ENCODE measurements around the gene VPS26C.
A peak's percentile ranks its signal among the peaks of the same experiment; 100 is the strongest.
"Not testable (repeated sequence)": the region's sequence is repeated elsewhere in the genome, so short reads cannot be mapped to it uniquely, and the experiment has no call there.

The VPS26C gene

DNA sequence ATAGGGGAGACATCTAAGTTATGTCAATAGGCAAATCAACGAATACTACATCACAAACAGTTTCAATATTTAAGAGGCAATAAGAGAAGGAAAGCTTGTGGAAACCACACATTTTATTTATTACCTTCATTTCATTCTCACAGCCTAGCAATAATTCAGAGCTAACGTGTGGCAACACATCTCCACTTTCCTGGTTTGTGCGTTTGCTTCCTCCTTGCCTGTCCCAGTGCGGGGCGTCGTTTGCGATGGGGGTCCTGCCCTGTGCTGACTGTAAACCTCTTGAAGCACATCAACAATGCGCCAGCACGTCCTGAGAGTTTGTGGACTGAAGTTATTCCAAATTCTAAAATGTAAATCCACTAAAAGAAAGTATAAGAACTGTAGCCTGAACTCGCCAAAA is 14.4 kb upstream of the VPS26C start:
- Histone ChIP-seq H3K9me3 (ENCODE audit: control insufficient read depth in 1 of 2, low read length in 2 of 2) (no peaks in the 10 kb centered on the region), H3K36me3 (ENCODE audit: control insufficient read depth in 1 of 2, insufficient read depth in 2 of 2, low read length in 2 of 2) (no peaks in the 10 kb centered on the region), H3K9ac (ENCODE audit: low read depth in 1 of 2, low read length in 2 of 2) (no peak overlapping the region), H3K27me3 (ENCODE audit: control insufficient read depth in 1 of 2, insufficient read depth in 2 of 2, low read length in 2 of 2) (no peaks in the 10 kb centered on the region), H3K4me3 (ENCODE audit: low read depth in 1 of 2, low read length in 2 of 2) (no peak overlapping the region), H3K4me1 (ENCODE audit: control insufficient read depth in 1 of 2, insufficient read depth in 2 of 2, low read length in 2 of 2) (no peaks in the 10 kb centered on the region), H3K27ac (ENCODE audit: low read depth, low read length) (no peak overlapping the region)

DNA sequence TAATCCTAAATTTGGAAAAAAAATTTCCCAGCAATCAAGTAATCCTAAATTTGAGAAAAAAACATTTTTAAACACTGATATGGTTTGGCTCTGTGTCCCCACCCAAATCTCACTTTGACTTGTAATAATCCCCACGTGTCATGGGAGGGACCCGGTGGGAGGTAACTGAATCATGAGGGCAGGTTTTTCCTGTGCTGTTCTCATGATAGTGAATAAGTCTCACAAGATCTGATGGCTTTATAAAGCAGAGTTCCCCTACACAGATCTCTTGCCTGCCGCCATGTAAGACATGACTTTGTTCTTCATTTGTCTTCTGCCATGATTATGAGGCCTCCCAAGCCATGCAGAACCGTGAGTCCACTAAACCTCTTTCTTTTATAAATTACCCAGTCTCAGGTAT is 12.1 kb upstream of the VPS26C start:
- not testable (repeated sequence) for H3K27me3 ChIP-seq (ENCODE audit: control insufficient read depth in 1 of 2, insufficient read depth in 2 of 2, low read length in 2 of 2); H3K36me3 ChIP-seq (ENCODE audit: control insufficient read depth in 1 of 2, insufficient read depth in 2 of 2, low read length in 2 of 2); H3K9ac ChIP-seq (ENCODE audit: low read depth in 1 of 2, low read length in 2 of 2); H3K9me3 ChIP-seq (ENCODE audit: control insufficient read depth in 1 of 2, low read length in 2 of 2); H3K4me3 ChIP-seq (ENCODE audit: low read depth in 1 of 2, low read length in 2 of 2); H3K27ac ChIP-seq (ENCODE audit: low read depth, low read length); H3K4me1 ChIP-seq (ENCODE audit: control insufficient read depth in 1 of 2, insufficient read depth in 2 of 2, low read length in 2 of 2)

DNA sequence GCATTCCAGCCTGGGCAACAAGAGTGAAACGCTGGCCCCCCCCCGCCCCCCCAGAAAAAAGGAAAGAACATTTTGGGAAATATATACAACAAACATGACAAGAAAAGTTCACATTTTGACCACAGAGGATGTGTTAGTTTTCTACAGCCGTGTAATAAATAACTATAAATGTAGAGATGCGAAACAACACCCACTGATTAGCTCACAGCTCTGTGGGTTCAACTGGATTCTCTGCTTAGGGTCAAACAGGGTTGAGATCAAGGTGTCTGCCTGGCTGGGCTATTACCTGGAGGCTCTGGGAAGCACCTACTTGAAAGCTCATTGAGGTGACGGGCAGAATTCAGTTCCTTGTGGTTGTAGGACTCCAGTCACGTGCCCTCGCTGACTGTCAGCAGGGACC is 11.1 kb upstream of the VPS26C start:
- Histone ChIP-seq H3K36me3 (ENCODE audit: control insufficient read depth in 1 of 2, insufficient read depth in 2 of 2, low read length in 2 of 2) (no peaks in the 10 kb centered on the region), H3K9me3 (ENCODE audit: control insufficient read depth in 1 of 2, low read length in 2 of 2) (no peaks in the 10 kb centered on the region), H3K9ac (ENCODE audit: low read depth in 1 of 2, low read length in 2 of 2) (no peak overlapping the region), H3K27me3 (ENCODE audit: control insufficient read depth in 1 of 2, insufficient read depth in 2 of 2, low read length in 2 of 2) (no peaks in the 10 kb centered on the region), H3K27ac (ENCODE audit: low read depth, low read length) (no peak overlapping the region), H3K4me1 (ENCODE audit: control insufficient read depth in 1 of 2, insufficient read depth in 2 of 2, low read length in 2 of 2) (no peaks in the 10 kb centered on the region), H3K4me3 (ENCODE audit: low read depth in 1 of 2, low read length in 2 of 2) (no peak overlapping the region)

DNA sequence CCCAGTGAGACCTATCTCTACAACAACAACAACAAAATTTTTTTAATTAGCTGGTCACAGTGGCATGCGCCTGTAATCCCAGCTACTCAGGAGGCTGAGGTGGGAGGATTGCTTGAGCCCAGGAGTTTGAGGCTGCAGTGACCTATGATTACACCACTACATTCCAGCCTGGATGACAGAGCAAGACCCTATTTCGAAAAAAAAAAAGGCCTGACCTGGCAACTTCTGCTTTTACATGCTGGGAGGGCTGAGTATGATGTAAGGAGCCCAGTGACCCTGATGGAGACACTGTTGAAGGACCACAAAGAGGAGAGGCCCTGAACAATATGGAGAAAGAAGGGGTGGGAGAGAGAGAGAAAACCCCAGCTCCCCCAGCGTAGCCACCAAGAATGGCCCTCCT is 9.2 kb upstream of the VPS26C start:
- Histone ChIP-seq H3K4me3 (ENCODE audit: low read depth in 1 of 2, low read length in 2 of 2) (no peak overlapping the region), H3K9ac (ENCODE audit: low read depth in 1 of 2, low read length in 2 of 2) (no peak overlapping the region), H3K36me3 (ENCODE audit: control insufficient read depth in 1 of 2, insufficient read depth in 2 of 2, low read length in 2 of 2) (no peaks in the 10 kb centered on the region), H3K4me1 (ENCODE audit: control insufficient read depth in 1 of 2, insufficient read depth in 2 of 2, low read length in 2 of 2) (no peaks in the 10 kb centered on the region), H3K27ac (ENCODE audit: low read depth, low read length) (no peak overlapping the region), H3K27me3 (ENCODE audit: control insufficient read depth in 1 of 2, insufficient read depth in 2 of 2, low read length in 2 of 2) (no peaks in the 10 kb centered on the region), H3K9me3 (ENCODE audit: control insufficient read depth in 1 of 2, low read length in 2 of 2) (no peaks in the 10 kb centered on the region)

DNA sequence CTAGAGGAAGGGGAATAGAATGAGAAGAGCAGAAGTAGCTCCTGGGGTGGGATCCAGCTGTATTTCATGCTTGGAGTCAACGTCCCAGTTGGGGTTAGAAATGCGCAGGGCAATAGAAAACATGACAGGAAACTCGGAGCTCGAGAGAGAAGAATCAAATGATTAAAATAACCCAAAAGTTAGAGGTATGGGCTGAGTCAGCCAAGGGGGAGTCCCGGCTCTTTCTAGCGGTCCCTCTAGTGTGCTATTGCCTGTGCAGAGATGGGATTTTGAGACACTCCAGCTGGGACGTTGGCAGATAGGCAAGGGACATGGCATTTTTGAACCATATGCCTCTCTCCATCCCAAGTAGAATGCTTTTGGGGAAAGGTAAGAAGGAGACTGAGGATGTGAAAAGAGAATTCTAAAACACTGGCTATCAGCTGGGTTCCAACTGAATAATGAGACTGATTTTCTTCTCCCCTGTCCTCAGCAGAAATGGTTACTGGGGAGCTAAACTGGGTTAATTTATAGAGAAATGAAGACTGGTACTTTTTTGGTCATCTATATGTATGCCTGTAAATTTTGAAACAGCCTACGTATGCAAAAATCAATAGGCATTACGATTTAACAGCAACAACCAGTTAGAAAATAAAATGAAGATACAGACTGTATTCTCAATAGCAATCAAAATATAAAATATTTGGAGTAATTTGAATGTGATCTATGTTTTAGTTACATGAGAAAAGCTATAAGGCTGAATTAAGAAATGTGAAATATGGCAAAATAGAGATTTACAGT is 7.0 kb upstream of the VPS26C start:
- Histone ChIP-seq H3K4me1 (ENCODE audit: control insufficient read depth in 1 of 2, insufficient read depth in 2 of 2, low read length in 2 of 2) (no peaks in the 10 kb centered on the region), H3K27me3 (ENCODE audit: control insufficient read depth in 1 of 2, insufficient read depth in 2 of 2, low read length in 2 of 2) (no peaks in the 10 kb centered on the region), H3K36me3 (ENCODE audit: control insufficient read depth in 1 of 2, insufficient read depth in 2 of 2, low read length in 2 of 2) (no peaks in the 10 kb centered on the region), H3K4me3 (ENCODE audit: low read depth in 1 of 2, low read length in 2 of 2) (no peak overlapping the region), H3K9me3 (ENCODE audit: control insufficient read depth in 1 of 2, low read length in 2 of 2) (no peaks in the 10 kb centered on the region), H3K27ac (ENCODE audit: low read depth, low read length) (no peak overlapping the region), H3K9ac (ENCODE audit: low read depth in 1 of 2, low read length in 2 of 2) (no peak overlapping the region)

DNA sequence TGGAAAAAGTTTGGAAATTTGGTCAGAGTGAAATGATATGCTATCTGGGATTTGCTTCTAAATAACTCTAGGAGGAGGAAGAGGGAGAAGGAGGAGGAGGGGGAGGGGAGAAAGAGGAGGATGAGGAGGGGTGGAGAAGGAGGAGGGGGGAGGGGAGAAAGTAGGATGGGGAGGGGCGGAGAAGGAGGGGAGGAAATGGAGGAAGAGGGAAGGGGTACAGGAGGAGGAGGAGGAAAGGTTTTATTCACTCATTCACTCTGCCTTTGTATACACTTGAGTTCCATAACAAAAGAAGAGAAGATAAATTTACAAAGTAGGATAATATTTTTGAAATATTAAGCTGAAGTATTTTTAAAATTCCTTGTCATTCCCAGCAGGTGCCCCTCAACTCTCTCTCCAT is 6.3 kb upstream of the VPS26C start:
- no peak overlapping the region for H3K9ac ChIP-seq (ENCODE audit: low read depth in 1 of 2, low read length in 2 of 2)

DNA sequence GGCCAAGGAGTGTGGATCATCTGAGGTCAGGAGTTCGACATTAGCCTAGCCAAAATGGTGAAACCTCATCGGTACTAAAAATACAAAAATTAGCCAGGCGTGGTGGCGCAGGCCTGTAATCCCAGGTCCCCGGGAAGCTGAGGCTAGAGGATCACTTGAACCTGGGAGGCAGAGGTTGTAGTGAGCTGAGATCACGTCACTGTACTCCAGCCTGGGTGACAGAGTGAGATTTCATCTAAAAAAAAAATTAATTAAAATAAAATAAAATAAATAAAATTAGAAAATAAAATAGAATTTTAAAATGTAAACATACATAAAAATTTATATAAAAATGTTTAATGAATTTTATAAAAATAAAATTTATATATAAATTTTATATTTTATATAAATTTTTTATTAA is 5.8 kb upstream of the VPS26C start:
- H3K36me3 ChIP-seq (ENCODE audit: control insufficient read depth in 1 of 2, insufficient read depth in 2 of 2, low read length in 2 of 2): no peaks in the 10 kb centered on the region
- H3K27me3 ChIP-seq (ENCODE audit: control insufficient read depth in 1 of 2, insufficient read depth in 2 of 2, low read length in 2 of 2): no peaks in the 10 kb centered on the region
- H3K9ac ChIP-seq (ENCODE audit: low read depth in 1 of 2, low read length in 2 of 2): no peak overlapping the region
- H3K9me3 ChIP-seq (ENCODE audit: control insufficient read depth in 1 of 2, low read length in 2 of 2): no peaks in the 10 kb centered on the region
- peaks cover 5 to 6% of the 10 kb centered on the region in 2 donors for H3K4me1 ChIP-seq (ENCODE audit: control insufficient read depth in 1 of 2, insufficient read depth in 2 of 2, low read length in 2 of 2)
- no peak overlapping the region for H3K4me3 ChIP-seq (ENCODE audit: low read depth in 1 of 2, low read length in 2 of 2)
- no peak overlapping the region for H3K27ac ChIP-seq (ENCODE audit: low read depth, low read length)

More for the DNA sequence above, 6.3 kb upstream of the VPS26C start:
- Histone ChIP-seq H3K9me3 (ENCODE audit: control insufficient read depth in 1 of 2, low read length in 2 of 2) (no peaks in the 10 kb centered on the region), H3K27ac (ENCODE audit: low read depth, low read length) (no peak overlapping the region), H3K27me3 (ENCODE audit: control insufficient read depth in 1 of 2, insufficient read depth in 2 of 2, low read length in 2 of 2) (no peaks in the 10 kb centered on the region), H3K4me3 (ENCODE audit: low read depth in 1 of 2, low read length in 2 of 2) (no peak overlapping the region), H3K36me3 (ENCODE audit: control insufficient read depth in 1 of 2, insufficient read depth in 2 of 2, low read length in 2 of 2) (no peaks in the 10 kb centered on the region), H3K4me1 (ENCODE audit: control insufficient read depth in 1 of 2, insufficient read depth in 2 of 2, low read length in 2 of 2) (peaks cover 2 to 3% of the 10 kb centered on the region in 2 donors)

DNA sequence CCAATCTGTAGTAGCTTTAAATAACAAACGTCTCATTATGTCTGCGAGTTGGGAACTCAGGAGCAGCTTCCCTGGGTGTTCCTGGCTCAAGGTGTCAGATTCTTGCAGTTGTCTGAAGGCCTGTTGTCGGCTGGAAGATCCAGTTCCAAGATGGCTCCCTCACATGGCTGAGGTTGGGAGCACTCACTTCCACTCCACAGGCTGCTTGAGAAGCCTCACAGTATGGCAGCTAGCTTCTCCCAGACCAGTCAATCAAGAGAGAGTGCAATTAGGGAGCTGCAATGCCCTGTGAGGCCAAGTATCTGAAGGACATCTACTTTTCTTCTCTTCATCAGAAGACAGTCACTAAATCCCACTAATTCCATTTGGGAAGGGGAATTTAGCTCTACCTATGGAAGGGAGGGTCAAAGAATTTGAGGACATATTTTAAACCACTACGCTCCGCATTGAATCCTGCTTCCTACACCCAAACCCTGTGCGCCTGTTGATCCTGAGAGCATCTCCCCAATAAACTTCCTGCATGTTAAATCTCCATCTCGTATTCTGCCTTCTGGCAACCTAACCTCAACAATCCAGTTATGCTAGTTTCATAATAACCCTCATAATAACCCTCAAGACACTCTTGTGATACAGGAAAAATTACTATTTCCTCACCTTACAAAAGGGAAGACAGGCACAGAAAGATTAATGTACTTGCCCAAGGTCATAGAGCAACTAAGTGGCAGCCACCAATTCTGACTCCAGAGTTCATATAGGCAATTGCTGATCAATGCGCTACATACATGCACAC is 3.6 kb upstream of the VPS26C start:
- no peak overlapping the region for H3K27ac ChIP-seq (ENCODE audit: low read depth, low read length)
- H3K27me3 ChIP-seq (ENCODE audit: control insufficient read depth in 1 of 2, insufficient read depth in 2 of 2, low read length in 2 of 2): no peaks in the 10 kb centered on the region
- no peaks in the 10 kb centered on the region for H3K9me3 ChIP-seq (ENCODE audit: control insufficient read depth in 1 of 2, low read length in 2 of 2)
- H3K4me1 ChIP-seq (ENCODE audit: control insufficient read depth in 1 of 2, insufficient read depth in 2 of 2, low read length in 2 of 2): peaks cover 11 to 12% of the 10 kb centered on the region in 2 donors
- H3K36me3 ChIP-seq (ENCODE audit: control insufficient read depth in 1 of 2, insufficient read depth in 2 of 2, low read length in 2 of 2): no peaks in the 10 kb centered on the region
- H3K4me3 ChIP-seq (ENCODE audit: low read depth in 1 of 2, low read length in 2 of 2): no peak overlapping the region
- H3K9ac ChIP-seq (ENCODE audit: low read depth in 1 of 2, low read length in 2 of 2): no peak overlapping the region

DNA sequence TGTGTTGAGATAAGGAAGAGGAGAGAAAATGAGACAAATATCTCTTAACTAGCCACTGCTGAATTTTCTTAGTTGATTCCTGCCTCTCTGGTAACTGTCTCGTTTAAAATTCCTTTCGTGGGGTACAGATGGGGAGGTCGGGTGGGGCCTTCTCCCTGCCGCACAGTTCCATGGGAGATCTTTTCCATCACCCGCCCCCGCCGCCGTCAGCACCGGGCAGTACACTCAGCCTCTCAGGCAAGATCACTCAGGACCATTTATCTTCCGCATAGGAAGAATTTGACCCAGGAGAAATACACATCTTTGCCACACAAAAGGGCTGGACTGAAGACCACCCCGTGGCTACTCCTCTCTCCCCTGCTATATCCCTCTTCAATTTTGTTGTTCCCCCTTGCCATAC is 2.3 kb upstream of the VPS26C start:
- Histone ChIP-seq H3K27me3 (ENCODE audit: control insufficient read depth in 1 of 2, insufficient read depth in 2 of 2, low read length in 2 of 2) (no peaks in the 10 kb centered on the region), H3K4me1 (ENCODE audit: control insufficient read depth in 1 of 2, insufficient read depth in 2 of 2, low read length in 2 of 2) (peaks cover 11 to 17% of the 10 kb centered on the region in 2 donors), H3K9me3 (ENCODE audit: control insufficient read depth in 1 of 2, low read length in 2 of 2) (no peaks in the 10 kb centered on the region), H3K4me3 (ENCODE audit: low read depth in 1 of 2, low read length in 2 of 2) (no peak overlapping the region), H3K27ac (ENCODE audit: low read depth, low read length) (no peak overlapping the region), H3K9ac (ENCODE audit: low read depth in 1 of 2, low read length in 2 of 2) (no peak overlapping the region), H3K36me3 (ENCODE audit: control insufficient read depth in 1 of 2, insufficient read depth in 2 of 2, low read length in 2 of 2) (no peaks in the 10 kb centered on the region)

DNA sequence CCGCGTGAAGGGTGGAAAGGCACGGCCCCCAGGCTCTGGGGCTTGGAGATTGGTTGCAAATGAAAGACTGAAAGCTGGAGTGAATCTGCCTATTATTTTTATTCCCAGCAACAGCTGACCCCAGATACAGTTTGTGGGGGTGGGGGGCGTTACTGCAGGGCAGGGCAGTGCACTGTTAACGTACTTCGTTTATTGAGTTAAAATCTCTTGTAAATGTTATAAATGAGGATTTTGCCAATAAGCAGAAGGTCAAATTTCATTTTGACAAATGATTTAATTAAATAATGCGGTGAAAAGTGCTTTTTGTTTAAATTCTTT is 1.0 kb upstream of the VPS26C start:
- Histone ChIP-seq H3K9me3 (ENCODE audit: control insufficient read depth in 1 of 2, low read length in 2 of 2) (no peaks in the 10 kb centered on the region), H3K4me1 (ENCODE audit: control insufficient read depth in 1 of 2, insufficient read depth in 2 of 2, low read length in 2 of 2) (peaks cover 19 to 21% of the 10 kb centered on the region in 2 donors), H3K36me3 (ENCODE audit: control insufficient read depth in 1 of 2, insufficient read depth in 2 of 2, low read length in 2 of 2) (no peaks in the 10 kb centered on the region), H3K27ac (ENCODE audit: low read depth, low read length) (peak overlapping the region; percentile 97), H3K4me3 (ENCODE audit: low read depth in 1 of 2, low read length in 2 of 2) (peak overlapping the region; percentile 75 to 77), H3K9ac (ENCODE audit: low read depth in 1 of 2, low read length in 2 of 2) (peak overlapping the region; percentile 53 to 87), H3K27me3 (ENCODE audit: control insufficient read depth in 1 of 2, insufficient read depth in 2 of 2, low read length in 2 of 2) (no peaks in the 10 kb centered on the region)

Data from duodenal mucosa (tissue), 2 donors.